Ascending aorta (tissue), 2 donors: Measurements from ENCODE around the gene ANKRD34A. TPM values are rescaled to one million over a fixed set of nuclear protein-coding genes. Genes with fewer than 3 reads are reported as not detected.
A peak's percentile ranks its signal among the peaks of the same experiment; 100 is the strongest.

Source experiments
- DNase-seq, 2 donors: peaks; one replicate each; pipeline ENCODE4 v3.0.0-alpha.2; 2019; ENCODE audit warnings: low spot score in 2 of 2
- H3K27ac ChIP-seq, 2 donors: fragments of 200-600 bp; sonication (generic); one replicate each; pipeline ENCODE4 v1.5.1; 2016 to 2017; ENCODE audit warnings: mild to moderate bottlenecking in 1 of 2
- H3K27me3 ChIP-seq: fragments of 200-600 bp; sonication (generic); one replicate; pipeline ENCODE4 v1.5.1; 2017
- H3K36me3 ChIP-seq, 2 donors: fragments of 200-600 bp; sonication (generic); one replicate each; pipeline ENCODE4 v1.5.1; 2016
- H3K4me1 ChIP-seq, 2 donors: fragments of 200-600 bp; sonication (generic); one replicate each; pipeline ENCODE4 v1.5.1; 2016 to 2017; ENCODE audit warnings: mild to moderate bottlenecking in 1 of 2
- H3K4me3 ChIP-seq, 2 donors: fragments of 200-600 bp; sonication (generic); one replicate each; pipeline ENCODE4 v1.5.1; 2016 to 2017; ENCODE audit warnings: mild to moderate bottlenecking in 1 of 2
- H3K9me3 ChIP-seq, 2 donors: fragments of 200-600 bp; sonication (generic); one replicate each; pipeline ENCODE4 v1.5.1; 2016
- CTCF ChIP-seq, 3 experiments: fragments of 200-600 bp in 2 of 3; fragments of 450-650 bp in 1 of 3; sonication (generic) in 2 of 3; IDR thresholded peaks; one replicate each; pipeline ENCODE4 v1.5.1; 2016 to 2019; ENCODE audit warnings: antibody characterized with exemption in 3 of 3, mild to moderate bottlenecking in 1 of 3, moderate library complexity in 1 of 3
- intact Hi-C: fragments of 100-400 bp; cut with DNase I; formaldehyde crosslinking; loops from one replicate; pipeline ENCODE4 v1.15.1; 2023
- total RNA-seq: library from RNA; depleted of rRNA; stranded (reverse); fragments of >200 nt; gene quantifications from one replicate; pipeline ENCODE4 v1.1.0, GENCODE V29; 2016

The ANKRD34A gene
- total RNA-seq, 1 donor from 2014 or later = 13.6 TPM

- no peaks in the 10 kb centered on the region for H3K9me3 ChIP-seq
- peak overlapping the region in 1 of 2 donors; percentile 91 for H3K4me3 ChIP-seq
- DNase-seq = no peak
- peaks cover 7 to 24% of the 10 kb centered on the region in 2 donors for H3K4me1 ChIP-seq
- TF ChIP-seq CTCF (IDR thresholded peaks at IDR 0.05) = no peak
- no peaks in the 10 kb centered on the region for H3K27me3 ChIP-seq
- intact Hi-C loops = no loop called here
- peak overlapping the region in 1 of 2 donors; percentile 13 for H3K27ac ChIP-seq
- H3K36me3 ChIP-seq = peaks cover 26 to 36% of the 10 kb centered on the region in 2 donors
Observed at GRCh38 chr1:145916745-145917144, 47.6 kb downstream of the ANKRD34A start.

- intact Hi-C loops = loop anchor here (5.0 kb wide), 1 partner anchor 100 kb away; no protein-coding TSS in a partner anchor
- no peak overlapping the region for H3K4me3 ChIP-seq
- peak in 1 of 2 donors; percentile 50 for DNase-seq
- H3K36me3 ChIP-seq = peaks cover 34 to 48% of the 10 kb centered on the region in 2 donors
- no peak overlapping the region for H3K27ac ChIP-seq
- no peaks in the 10 kb centered on the region for H3K27me3 ChIP-seq
- peaks cover 8 to 11% of the 10 kb centered on the region in 2 donors for H3K4me1 ChIP-seq
- no peaks in the 10 kb centered on the region for H3K9me3 ChIP-seq
- TF ChIP-seq CTCF (IDR thresholded peaks at IDR 0.05) = no peak
Observed at GRCh38 chr1:145912128-145912641, 52.2 kb downstream of the ANKRD34A start.

Other genes starting within 250 kb of the ANKRD34A start
- gene CD160, start 245.1 kb downstream of the ANKRD34A start, total RNA-seq = not detected
- gene RNF115, start 140.5 kb downstream of the ANKRD34A start, total RNA-seq = 16.5 TPM
- gene POLR3C, start 140.4 kb downstream of the ANKRD34A start, total RNA-seq = 18.9 TPM
- not detected for gene NUDT17, start 118.9 kb downstream of the ANKRD34A start, total RNA-seq
- 44.4 TPM for gene PIAS3, start 105.5 kb downstream of the ANKRD34A start, total RNA-seq
- 19.9 TPM for gene ANKRD35, start 78.7 kb downstream of the ANKRD34A start, total RNA-seq
- 83.1 TPM for gene ITGA10, start 54.5 kb downstream of the ANKRD34A start, total RNA-seq
- gene PEX11B, start 45.9 kb downstream of the ANKRD34A start, total RNA-seq = 11.2 TPM
- gene RBM8A, start 37.1 kb downstream of the ANKRD34A start, total RNA-seq = 48.9 TPM
- gene LIX1L, start 6.6 kb downstream of the ANKRD34A start, total RNA-seq = 44.0 TPM
- gene POLR3GL, start 115 bp upstream of the ANKRD34A start, total RNA-seq = 22.9 TPM
- 877 TPM for gene TXNIP, start 32.0 kb upstream of the ANKRD34A start, total RNA-seq
- gene HJV, start 57.2 kb upstream of the ANKRD34A start, total RNA-seq = not detected
- gene NBPF10, start 180.2 kb upstream of the ANKRD34A start, total RNA-seq = 1.2 TPM